Measurements from ENCODE around the gene CCDC187.
"Not testable (repeated sequence)": the region's sequence is repeated elsewhere in the genome, so short reads cannot be mapped to it uniquely, and the experiment has no call there.

The CCDC187 gene

GRCh38 chr9:136327304-136327974, 23.5 kb upstream of the CCDC187 start, which contains the start of gene GPSM1:
TSS of gene GPSM1 (plus strand) at chr9:136327539. CDS start at chr9:136327696, 157 bp downstream.
- DNase-seq (ENCODE audit: low read depth in 2 of 2): peak in 1 of 2 experiments; percentile 19

- no peak for DNase-seq (ENCODE audit: low read depth in 2 of 2)
Measured at GRCh38 chr9:136326761-136327303, 22.9 kb upstream of the CCDC187 start.

GRCh38 chr9:136326061-136326760, 22.3 kb upstream of the CCDC187 start:
- DNase-seq (ENCODE audit: low read depth in 2 of 2): peak; percentile 44

GRCh38 chr9:136325358-136325757, 21.5 kb upstream of the CCDC187 start:
- DNase-seq (ENCODE audit: low read depth in 2 of 2): no peak

GRCh38 chr9:136324501-136325300, 20.8 kb upstream of the CCDC187 start:
- DNase-seq (ENCODE audit: low read depth in 2 of 2): no peak

- DNase-seq (ENCODE audit: low read depth in 2 of 2): no peak
Measured at GRCh38 chr9:136323371-136323789, 19.5 kb upstream of the CCDC187 start.

GRCh38 chr9:136322756-136323330, 18.9 kb upstream of the CCDC187 start:
- DNase-seq (ENCODE audit: low read depth in 2 of 2): no peak

- DNase-seq (ENCODE audit: low read depth in 2 of 2): no peak
Measured at GRCh38 chr9:136321561-136321960, 17.7 kb upstream of the CCDC187 start.

GRCh38 chr9:136320972-136321371, 17.1 kb upstream of the CCDC187 start:
- not testable (repeated sequence) for DNase-seq (ENCODE audit: low read depth in 2 of 2)

- DNase-seq (ENCODE audit: low read depth in 2 of 2): not testable (repeated sequence)
Measured at GRCh38 chr9:136319955-136320354, 16.1 kb upstream of the CCDC187 start.

- DNase-seq (ENCODE audit: low read depth in 2 of 2): not testable (repeated sequence)
Measured at GRCh38 chr9:136319244-136319643, 15.3 kb upstream of the CCDC187 start.

GRCh38 chr9:136318776-136319241, 14.9 kb upstream of the CCDC187 start:
- no peak for DNase-seq (ENCODE audit: low read depth in 2 of 2)

GRCh38 chr9:136318111-136318775, 14.3 kb upstream of the CCDC187 start:
- DNase-seq (ENCODE audit: low read depth in 2 of 2): no peak

- DNase-seq (ENCODE audit: low read depth in 2 of 2): no peak
Measured at GRCh38 chr9:136317695-136318094, 13.8 kb upstream of the CCDC187 start.

- DNase-seq (ENCODE audit: low read depth in 2 of 2): no peak
Measured at GRCh38 chr9:136316896-136317676, 13.2 kb upstream of the CCDC187 start.

- DNase-seq (ENCODE audit: low read depth in 2 of 2): no peak
Measured at GRCh38 chr9:136316271-136316751, 12.4 kb upstream of the CCDC187 start.

- DNase-seq (ENCODE audit: low read depth in 2 of 2): no peak
Measured at GRCh38 chr9:136314944-136315343, 11.1 kb upstream of the CCDC187 start.

- no peak for DNase-seq (ENCODE audit: low read depth in 2 of 2)
Measured at GRCh38 chr9:136314056-136314416, 10.1 kb upstream of the CCDC187 start.

GRCh38 chr9:136313111-136314055, 9.5 kb upstream of the CCDC187 start:
- DNase-seq (ENCODE audit: low read depth in 2 of 2): no peak

Data from fibroblast of skin of left biceps (primary cell).